Epidermal melanocyte (primary cell): Measurements from ENCODE around the gene OPHN1.
"Not testable (repeated sequence)": the region's sequence is repeated elsewhere in the genome, so short reads cannot be mapped to it uniquely, and the experiment has no call there.

Source experiments
- DNase-seq: peaks from one replicate; pipeline ENCODE4 v3.0.0; 2011; ENCODE audit warnings: low spot score; ENCODE audit not compliant: insufficient read length

OPHN1 gene

DNA sequence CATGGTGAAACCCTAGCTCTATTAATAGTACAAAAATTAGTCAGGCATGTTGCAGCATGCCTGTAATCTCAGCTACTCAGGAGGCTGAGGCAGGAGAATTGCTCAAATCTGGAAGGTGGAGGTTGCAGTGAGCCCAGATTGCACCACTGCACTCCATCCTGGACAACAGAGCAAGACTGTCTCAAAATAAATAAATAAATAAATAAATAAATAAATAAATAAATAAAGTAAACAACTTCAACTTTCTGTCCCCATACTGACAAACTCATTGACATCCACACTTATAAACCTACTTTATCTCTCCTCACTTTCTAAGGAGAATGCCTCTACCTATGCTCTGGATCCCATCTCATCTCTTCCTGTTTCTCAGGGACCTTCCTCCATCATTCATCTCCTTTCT is 354.5 kb downstream of the OPHN1 start:
- DNase-seq, result not testable (repeated sequence)

DNA sequence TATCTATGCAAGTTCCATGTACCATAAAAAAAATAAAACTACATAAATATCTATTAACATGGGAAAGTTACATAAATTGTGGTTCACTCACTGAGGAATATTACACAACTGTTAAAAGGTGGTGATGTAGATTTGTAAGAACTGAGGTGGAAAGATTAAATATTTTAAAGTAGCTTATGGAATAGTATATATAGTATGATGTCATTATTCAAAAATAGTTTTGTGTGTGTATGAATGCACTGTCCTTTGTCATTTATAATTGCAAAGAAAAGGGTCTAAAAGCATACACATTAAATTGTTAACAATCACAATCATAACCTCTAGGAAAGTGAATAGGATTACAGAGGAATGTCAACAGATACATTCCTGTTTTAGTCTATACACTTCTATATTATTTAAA is 355.9 kb downstream of the OPHN1 start:
- no peak for DNase-seq

DNA sequence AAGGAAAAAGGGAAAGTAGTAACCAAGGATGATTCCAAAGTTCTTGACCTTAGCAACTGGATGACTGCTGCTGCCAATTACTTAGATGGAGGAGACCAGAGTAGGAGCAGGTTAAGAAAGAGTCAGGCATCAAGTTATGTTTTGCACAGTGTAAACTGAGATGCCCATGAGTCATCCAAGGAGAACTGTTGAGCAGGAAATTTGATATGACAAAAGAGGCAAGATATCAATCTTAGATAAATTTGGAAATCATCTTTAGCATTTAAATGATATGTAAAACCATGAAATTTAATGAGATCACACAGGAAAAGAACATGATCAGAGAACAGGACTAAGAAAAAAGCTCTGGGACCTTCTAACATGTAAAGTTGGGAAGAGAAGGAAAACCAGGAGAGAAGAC is 361.3 kb downstream of the OPHN1 start:
- no peak for DNase-seq

DNA sequence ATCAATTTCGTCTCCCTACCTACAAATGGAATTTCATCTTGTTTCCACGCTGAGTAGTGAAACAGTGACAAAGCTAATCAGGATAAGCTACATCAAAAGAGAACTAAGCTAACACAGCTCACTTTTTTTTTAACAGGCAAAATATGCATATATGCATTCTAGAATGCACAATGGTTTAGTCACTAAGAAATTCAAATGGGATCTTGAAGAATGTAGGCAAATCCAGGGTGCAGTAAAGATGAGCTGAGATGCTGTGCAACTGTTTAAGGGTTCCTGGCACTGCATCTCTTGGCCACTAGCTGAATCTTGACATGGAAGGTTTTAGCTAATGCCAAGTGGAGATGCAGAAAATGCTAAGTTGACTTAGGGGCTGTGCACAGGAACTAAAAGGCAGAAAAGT is 363.2 kb downstream of the OPHN1 start:
- not testable (repeated sequence) for DNase-seq

DNA sequence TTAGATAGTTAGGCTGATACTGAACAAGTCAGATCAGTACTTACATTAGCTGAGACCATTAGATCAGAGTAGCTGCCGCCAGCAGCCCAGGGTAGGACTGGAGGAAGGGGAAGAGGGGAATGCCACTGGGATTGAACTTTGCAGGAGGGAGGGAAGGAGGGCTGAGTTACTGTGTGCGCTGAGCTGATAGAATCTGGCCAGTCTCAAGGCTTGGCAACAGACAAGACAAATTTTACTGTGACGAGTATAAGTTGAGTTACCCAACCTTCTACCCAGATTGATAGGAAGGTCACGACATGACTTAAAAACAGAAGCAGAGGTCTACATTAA is 372.1 kb downstream of the OPHN1 start:
- DNase-seq, result no peak

DNA sequence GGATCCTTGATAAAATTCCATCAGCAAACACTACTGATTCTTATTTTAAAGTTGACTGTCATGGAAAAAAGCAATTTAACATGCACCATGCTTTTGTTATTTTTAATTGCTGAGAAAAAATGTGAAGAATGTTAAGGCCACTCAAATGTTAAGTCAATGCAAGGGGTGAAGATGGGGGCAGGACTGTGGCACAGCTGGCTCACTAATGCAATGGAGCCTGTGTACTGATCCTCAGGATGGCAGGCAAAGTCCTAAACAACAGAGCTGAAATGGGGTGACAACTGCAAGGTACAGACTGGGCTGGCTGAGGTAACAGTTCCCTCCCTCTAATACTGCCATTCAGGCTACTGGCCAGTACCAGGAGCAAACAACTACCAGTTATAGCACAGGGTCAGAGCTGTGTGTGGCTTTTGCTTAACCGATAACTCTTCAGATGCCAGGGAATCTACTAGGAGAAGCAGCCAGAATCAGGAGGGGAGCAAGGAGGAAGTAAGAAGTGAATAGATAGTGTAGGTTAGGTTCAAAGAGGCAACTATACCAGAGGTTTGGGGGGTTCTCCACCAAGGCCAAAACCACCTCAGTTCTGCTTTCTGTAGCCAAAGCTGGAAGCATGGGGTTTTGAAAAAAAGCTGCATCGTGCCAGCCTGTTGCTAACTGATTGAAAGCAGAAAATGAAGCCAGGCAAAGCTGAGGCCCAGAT is 372.6 kb downstream of the OPHN1 start:
- DNase-seq, result no peak

DNA sequence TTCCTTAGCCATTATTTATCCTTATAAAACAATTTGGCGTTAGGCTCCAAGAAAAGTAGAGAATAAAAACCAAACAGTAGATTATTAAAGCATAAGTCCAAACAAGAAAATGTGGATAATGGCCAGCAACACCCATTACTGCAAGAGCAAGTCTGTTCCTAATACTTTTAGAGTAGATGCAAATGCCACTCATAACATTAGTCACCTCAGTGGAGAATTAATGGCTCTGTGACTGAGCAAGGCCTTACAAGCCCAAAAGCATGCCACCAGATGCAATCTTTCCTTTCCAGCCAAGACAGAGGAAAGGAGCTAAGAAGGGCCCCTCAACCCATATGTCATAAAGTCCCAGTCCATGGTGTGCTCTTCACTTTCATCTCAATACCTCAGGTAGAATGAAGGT is 373.8 kb downstream of the OPHN1 start:
- no peak for DNase-seq

DNA sequence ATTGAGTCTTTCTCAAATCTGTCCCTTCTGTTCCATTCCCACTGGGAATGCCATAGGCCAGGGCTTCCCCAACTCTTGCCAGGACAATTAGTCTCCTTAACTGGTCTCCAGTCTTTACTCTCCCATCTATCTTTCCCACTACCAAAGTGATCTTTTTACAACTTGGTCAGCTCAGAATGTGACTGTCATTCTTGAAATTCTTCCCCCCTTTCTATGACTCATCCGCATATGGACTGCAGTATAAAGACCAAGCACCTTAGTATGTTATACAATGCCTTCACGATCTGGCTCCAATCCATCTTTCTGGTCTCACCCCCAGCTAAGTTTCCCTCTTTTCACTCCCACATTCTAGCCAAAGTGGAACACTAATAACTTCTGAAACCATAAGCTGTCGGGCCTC is 383.8 kb downstream of the OPHN1 start:
- DNase-seq, result no peak

DNA sequence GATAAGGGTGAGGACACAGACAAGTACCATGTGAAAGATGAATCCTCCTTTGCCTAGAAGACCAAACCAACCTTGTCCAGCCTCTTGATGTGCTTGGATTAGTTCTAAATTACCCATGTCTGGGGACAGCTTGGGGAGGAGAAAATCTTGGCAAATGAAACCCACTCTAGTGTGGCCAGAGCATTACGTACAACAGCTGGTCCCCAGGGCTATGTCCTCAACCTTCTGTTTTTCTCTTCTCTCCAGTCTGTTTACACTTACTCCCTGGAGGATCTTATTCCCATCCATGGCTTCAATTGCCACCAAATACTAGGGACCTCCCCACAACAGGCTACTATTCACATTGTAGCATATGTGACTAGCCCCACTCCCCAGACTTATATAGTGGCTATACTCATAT is 384.5 kb downstream of the OPHN1 start:
- DNase-seq, result no peak

DNA sequence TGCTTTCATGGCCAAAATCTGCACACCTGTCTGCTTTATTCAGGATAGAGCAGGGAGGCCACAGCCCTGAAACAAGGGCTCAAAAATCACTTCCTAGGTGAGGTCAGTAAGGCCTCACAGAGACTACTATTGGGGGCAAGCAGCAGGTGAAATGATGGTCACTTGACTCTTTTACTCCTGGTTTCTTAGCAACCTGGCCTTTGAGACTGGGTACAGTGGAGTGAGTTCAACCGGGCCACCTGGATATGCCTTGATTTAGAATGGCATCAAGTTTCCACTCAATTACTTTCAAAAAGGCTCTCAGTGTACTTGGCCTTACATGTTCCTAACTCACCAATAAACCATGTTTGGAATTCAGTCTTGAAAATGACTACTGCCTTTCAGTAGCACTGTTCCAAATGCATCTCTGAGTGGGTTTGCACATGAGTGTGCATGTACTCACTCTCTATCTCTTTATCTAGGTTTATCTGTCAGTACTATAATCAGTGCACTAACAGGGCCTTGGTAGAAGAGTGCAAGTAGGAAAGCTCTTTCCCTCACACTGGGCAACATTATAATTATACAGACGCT is 388.2 kb downstream of the OPHN1 start:
- DNase-seq, result no peak

DNA sequence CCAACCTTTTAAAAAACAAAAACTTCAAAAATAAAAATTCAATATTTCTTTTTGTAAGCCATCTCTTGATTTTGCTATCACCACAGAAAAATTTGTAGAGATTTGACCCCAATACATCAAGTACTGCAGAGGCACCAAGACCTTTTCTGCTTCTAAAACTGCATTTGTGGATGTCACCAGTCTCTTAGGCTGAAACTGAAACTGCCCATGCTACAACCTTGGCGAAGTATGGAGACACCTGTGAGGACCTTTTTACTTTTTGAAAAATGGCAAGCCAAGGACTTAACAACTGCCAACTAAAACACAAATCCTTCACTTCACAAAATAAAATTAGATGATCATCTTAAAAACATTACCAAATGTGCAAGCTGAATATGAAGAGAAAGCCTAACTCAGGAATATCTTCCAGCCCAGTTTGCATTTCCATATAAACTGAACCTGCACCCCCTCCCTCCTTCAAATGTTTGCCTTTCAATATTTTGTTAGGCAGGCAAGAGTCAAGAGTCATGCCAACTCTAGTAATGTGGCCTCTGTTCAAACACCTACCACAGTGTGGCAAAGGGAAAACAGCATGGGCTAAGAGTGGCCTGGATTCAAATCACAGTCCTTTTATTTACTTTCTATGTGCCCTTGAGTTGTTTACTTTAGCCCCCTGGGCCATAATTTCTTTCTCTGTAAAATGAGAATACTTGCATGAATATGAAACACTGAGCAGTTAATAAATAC is 389.4 kb downstream of the OPHN1 start:
- no peak for DNase-seq

DNA sequence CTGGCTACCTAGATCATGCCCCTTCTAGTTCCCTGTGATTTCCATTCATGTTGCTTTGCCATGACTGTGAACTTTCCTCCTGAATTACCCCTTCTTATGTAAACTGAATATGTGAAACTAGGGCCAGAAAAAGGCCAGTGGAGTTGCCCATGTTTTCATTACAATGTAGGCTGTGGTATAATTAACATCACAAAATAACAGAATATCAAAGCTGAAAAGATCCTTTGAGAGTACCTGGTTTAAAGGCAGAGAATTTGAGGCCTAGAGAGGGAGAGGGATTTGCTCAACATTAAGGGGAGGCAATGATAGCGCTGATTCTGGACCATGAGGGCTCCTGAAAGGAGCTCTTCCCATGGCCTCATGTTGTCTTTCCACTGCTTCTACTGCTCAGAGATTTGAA is 392.2 kb downstream of the OPHN1 start:
- DNase-seq, result no peak

DNA sequence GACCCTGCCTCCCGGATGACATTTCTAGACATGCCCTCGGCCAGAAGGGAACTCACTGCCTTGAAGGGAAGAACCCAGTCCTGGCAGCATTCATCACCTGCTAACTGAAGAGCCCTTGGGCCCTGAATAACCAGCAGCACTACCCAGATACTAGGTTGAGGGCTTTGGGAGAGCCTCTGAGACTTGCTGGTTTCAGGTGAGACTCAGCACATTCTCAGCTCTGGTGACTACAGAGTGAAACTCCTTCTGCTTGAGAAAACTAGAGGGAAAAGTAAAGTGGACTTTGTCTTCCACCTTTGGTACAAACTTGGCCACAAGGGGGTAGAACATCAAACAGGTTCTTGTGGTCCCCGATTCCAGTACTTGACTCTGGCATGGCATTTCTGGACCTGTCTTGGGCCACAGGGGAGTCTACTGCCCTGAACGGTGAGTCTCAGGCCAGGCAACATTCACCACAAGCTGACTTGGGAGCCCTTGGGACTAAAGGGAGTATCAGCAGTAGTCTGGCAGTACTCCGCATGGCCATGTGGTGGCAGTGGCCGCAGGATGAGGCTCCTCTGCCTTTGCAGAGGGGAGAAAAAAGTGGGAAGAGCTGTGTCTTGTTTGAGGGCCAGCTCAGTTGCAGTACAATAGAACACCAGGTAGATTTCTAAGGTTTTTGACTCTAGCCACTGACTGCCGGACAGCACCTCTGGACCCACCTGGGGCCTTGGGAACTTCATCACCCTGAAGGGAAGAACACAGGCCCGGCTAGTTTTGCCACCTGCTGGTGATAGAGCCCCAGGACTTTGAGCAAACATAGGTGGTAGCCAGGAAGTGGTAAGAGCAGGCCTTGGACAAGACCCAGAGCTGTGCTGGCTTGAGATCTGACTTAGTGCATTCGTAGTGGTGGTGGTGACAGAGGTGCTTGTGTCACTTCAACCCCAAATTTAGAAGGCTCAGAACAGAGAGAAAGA is 414.8 kb downstream of the OPHN1 start:
- no peak for DNase-seq

DNA sequence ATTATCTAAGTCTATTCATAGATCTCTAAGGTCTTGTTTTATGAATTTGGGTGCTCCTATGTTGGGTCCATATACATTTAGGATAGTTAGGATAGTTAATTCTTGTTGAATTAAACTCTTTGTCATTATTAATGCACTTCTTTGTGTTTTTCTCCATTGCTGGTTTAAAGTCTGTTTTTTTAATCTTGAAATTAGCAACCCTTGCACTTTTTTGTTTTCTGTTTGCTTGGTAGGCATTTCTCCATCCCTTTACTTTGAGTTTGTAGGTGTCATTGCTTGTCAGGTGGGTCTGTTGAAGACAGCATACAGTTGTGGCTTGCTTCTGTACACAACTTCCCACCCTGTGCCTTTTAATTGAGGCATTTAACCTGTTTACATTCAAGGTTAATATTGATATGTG is 434.8 kb downstream of the OPHN1 start:
- DNase-seq, result no peak
